ENCODE measurements around the gene ZSWIM5.
"Not testable (repeated sequence)": the region's sequence is repeated elsewhere in the genome, so short reads cannot be mapped to it uniquely, and the experiment has no call there.

ZSWIM5 gene

DNA sequence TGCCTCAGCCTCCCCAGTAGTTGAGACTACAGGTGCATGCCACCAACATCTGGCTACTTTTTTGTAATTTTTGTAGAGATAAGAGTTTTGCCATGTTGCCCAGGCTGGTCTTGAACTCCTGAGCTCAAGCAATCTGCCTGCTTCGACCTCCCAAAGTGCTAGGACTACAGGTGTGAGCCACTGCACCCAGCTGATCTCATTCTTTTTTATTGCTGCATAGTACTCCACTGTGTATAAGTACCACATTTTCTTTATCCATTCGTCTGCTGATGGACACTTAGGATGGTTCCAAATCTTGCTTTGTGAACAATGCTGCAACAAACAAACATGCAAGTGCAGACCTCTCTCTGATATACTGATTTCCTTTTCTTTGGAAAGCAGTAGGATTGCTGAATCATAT lies 134.8 kb downstream of the ZSWIM5 start:
- no peaks in the 10 kb centered on the region for H3K36me3 Mint-ChIP-seq (ENCODE audit: low read depth)
- no peaks in the 10 kb centered on the region for H3K4me1 Mint-ChIP-seq (ENCODE audit: low read depth)
- H3K27ac Mint-ChIP-seq = no peak overlapping the region
- no peaks in the 10 kb centered on the region for H3K9me3 Mint-ChIP-seq
- no peak for DNase-seq (ENCODE audit: low spot score)
- peaks cover 22% of the 10 kb centered on the region for H3K27me3 Mint-ChIP-seq (ENCODE audit: low read depth)
- H3K4me3 Mint-ChIP-seq = no peak overlapping the region

DNA sequence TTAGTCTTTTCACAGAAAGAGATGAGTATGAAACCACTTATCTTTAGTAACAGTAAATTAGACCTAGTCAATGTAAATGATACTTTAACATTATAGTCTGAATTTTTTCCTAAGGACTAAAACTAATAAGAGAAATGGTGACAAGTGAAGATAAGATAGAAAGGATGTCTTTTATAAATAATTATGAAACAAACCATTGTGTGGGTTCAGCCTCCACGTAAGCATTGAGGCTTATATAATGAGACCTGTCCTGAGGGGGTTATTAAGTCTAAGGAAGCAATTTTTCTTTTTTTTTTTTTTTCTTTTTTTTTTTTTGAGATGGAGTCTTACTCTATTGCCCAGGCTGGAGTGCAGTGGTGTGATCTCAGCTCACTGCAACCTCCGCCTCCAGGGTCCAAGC lies 138.6 kb downstream of the ZSWIM5 start:
- no peaks in the 10 kb centered on the region for H3K4me1 Mint-ChIP-seq (ENCODE audit: low read depth)
- H3K36me3 Mint-ChIP-seq (ENCODE audit: low read depth) = no peaks in the 10 kb centered on the region
- H3K27ac Mint-ChIP-seq = no peak overlapping the region
- no peak for DNase-seq (ENCODE audit: low spot score)
- H3K9me3 Mint-ChIP-seq = no peaks in the 10 kb centered on the region
- H3K27me3 Mint-ChIP-seq (ENCODE audit: low read depth) = peaks cover 7% of the 10 kb centered on the region
- H3K4me3 Mint-ChIP-seq = no peak overlapping the region

DNA sequence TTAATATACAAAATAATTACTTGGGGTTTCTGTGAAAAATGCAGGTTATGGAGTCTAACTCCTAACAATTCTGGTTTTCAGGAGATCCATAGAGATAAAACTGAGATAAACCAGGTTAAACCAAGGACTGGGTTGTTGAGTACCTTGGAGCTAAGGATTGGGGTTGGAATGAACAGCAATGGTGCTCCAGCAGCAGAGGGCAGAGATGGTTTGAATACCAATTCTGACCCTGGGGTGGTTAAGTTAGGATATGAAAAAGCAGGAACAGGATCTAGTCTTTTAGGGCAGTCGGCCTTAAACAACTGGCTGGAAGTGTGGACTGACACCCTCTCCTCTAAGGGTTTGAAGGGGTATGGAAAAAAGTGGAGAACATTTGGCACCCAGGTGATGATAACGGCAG lies 141.3 kb downstream of the ZSWIM5 start:
- Mint-ChIP-seq H3K27ac (no peak overlapping the region), H3K4me3 (no peak overlapping the region), H3K4me1 (ENCODE audit: low read depth) (no peaks in the 10 kb centered on the region), H3K27me3 (ENCODE audit: low read depth) (peaks cover 5% of the 10 kb centered on the region), H3K36me3 (ENCODE audit: low read depth) (no peaks in the 10 kb centered on the region), H3K9me3 (no peaks in the 10 kb centered on the region)
- DNase-seq (ENCODE audit: low spot score) = no peak

DNA sequence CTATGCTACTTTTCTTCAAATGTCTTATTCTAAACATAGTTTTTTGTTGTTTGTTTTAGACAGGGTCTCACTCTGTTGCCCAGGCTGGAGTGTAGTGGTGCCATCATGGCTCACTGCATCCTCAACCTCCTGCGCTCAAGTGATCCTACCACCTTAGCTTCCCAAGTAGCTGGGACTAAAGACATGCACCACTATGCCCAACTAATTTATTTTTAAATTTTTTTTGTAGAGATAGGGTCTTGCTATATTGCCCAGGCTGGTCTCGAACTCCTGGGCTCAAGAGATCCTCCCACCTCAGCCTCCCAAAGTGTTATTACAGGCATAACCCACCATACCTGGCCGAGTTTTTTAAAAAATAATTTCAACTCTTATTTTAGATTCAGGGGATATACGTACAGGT lies 143.9 kb downstream of the ZSWIM5 start:
- DNase-seq (ENCODE audit: low spot score); H3K4me1 Mint-ChIP-seq (ENCODE audit: low read depth); H3K27ac Mint-ChIP-seq; H3K36me3 Mint-ChIP-seq (ENCODE audit: low read depth); H3K9me3 Mint-ChIP-seq; H3K4me3 Mint-ChIP-seq: not testable (repeated sequence)
- H3K27me3 Mint-ChIP-seq (ENCODE audit: low read depth) = peaks cover 13% of the 10 kb centered on the region

DNA sequence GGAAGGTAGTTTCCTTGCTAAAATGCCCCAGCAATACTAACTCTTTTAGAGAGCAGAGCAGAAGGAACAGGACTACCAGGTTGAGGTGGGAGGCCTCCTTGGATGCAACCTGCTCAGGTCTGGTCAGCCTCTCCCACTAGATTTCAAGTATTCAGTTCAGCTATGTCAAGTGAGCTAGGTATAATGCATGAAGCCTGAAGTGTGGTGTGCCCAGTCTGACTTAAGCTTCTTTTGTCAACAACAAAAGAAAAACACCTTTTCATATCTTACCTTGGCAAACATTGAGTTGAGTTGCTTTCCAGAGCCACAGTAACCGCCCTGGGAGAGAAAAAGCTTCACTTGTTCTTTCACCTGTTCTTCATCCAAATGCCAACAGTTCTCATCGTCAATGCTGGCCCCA lies 146.6 kb downstream of the ZSWIM5 start:
- H3K9me3 Mint-ChIP-seq = no peaks in the 10 kb centered on the region
- H3K27me3 Mint-ChIP-seq (ENCODE audit: low read depth) = peaks cover 17% of the 10 kb centered on the region
- H3K4me1 Mint-ChIP-seq (ENCODE audit: low read depth) = no peaks in the 10 kb centered on the region
- no peak overlapping the region for H3K4me3 Mint-ChIP-seq
- H3K36me3 Mint-ChIP-seq (ENCODE audit: low read depth) = no peaks in the 10 kb centered on the region
- DNase-seq (ENCODE audit: low spot score) = no peak
- no peak overlapping the region for H3K27ac Mint-ChIP-seq

DNA sequence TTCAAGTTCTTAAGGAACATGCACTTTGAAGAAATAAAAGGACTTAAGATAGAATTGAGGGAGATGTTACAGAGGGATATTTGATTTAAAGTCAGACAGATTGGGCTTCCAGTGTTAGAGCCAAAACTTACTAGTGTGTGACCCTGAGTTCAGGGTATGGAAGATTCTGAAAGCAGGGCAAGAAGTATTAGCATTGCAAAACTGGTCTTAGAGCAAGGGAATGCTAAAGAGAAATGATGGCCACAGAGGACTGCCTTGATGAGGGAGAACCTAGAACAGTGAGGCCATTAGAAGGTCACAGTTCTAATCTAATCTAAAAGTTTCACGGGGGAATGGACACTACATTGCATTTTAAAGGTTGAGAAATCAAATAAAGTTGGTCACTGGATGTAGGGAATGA lies 148.9 kb downstream of the ZSWIM5 start:
- Mint-ChIP-seq H3K27me3 (ENCODE audit: low read depth) (peaks cover 15% of the 10 kb centered on the region), H3K9me3 (no peaks in the 10 kb centered on the region), H3K4me3 (no peak overlapping the region), H3K36me3 (ENCODE audit: low read depth) (no peaks in the 10 kb centered on the region), H3K27ac (no peak overlapping the region), H3K4me1 (ENCODE audit: low read depth) (no peaks in the 10 kb centered on the region)
- DNase-seq (ENCODE audit: low spot score) = no peak

DNA sequence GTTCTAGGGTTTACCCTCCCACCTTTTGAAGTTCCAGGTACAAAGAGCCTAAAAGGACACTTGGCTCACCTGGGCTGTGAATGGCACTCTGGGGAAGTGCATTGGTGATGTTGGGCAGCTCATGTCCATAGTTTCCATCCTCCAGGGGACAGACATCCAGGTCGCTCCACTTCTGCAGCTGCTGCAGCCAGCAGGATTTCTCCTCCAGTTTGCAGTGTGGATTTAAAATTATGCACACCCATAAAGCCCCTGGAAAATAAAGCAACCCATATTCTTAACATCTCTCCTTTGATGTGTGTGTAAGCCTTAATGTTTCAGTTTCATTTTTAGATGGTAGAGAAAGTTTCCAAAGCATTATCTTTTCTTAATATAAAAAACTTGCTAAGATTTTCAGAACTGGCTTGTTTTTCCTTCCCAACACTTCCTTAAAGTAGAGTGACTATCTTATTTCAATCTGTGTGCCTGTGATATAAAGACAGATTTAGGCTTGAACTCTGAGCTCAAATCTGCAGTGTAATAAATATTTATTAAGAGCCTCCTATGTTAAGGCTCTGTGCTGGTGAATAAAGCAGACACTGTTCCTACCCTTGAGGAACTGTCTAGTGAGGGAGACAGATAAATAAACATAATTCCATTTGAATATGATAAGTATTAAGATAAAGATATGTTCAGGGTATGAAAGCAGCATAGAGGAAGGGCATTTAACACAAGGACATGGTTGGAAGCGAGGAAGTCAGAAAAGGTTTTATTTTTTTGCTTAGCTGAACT lies 155.2 kb downstream of the ZSWIM5 start:
- peak overlapping the region; percentile 14 for H3K27ac Mint-ChIP-seq
- H3K4me1 Mint-ChIP-seq (ENCODE audit: low read depth) = peaks cover 12% of the 10 kb centered on the region
- peak overlapping the region; percentile 56 for H3K4me3 Mint-ChIP-seq
- peaks cover 12% of the 10 kb centered on the region for H3K27me3 Mint-ChIP-seq (ENCODE audit: low read depth)
- H3K36me3 Mint-ChIP-seq (ENCODE audit: low read depth) = no peaks in the 10 kb centered on the region
- H3K9me3 Mint-ChIP-seq = no peaks in the 10 kb centered on the region
- DNase-seq (ENCODE audit: low spot score) = no peak

DNA sequence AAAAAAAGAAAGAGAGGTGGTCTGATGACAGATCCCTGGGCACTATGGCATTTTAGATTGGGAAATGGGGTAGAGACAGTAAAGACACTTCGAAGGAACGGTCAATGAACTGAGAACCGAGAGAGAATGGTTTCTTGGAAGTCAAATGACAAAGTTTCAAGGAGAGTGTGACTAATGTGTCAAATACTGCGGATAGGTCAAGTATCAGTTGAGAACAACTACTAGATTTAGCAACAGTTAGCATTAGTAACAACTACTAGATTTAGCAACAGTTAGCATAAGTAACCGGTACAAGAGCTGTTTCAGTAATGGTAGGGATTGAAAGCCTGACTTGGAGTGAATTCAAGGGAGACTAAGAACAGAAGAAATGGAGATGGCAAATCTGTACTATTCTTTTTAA lies 159.4 kb downstream of the ZSWIM5 start:
- Mint-ChIP-seq H3K27ac (no peak overlapping the region), H3K27me3 (ENCODE audit: low read depth) (peaks cover 5% of the 10 kb centered on the region), H3K9me3 (no peaks in the 10 kb centered on the region), H3K36me3 (ENCODE audit: low read depth) (no peaks in the 10 kb centered on the region), H3K4me3 (no peak overlapping the region), H3K4me1 (ENCODE audit: low read depth) (peaks cover 12% of the 10 kb centered on the region)
- no peak for DNase-seq (ENCODE audit: low spot score)

DNA sequence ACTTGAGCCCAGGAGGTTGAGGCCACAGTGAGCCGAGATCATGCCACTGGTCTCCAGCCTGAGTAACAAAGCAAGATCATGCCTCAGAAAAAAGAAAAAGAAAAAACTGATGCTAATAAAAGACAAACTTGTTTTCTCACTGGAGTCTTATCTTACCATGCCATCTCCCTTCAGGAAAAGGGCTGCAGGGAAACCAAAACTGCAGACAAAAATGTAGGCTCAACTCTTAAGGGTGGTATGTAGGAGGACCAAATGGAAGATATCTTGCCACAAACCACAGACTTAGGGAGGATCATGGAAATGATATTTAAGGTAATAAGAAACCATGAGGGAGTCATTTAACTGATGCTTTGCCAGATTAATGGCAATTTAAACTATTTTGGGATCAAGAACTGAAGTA lies 161.5 kb downstream of the ZSWIM5 start:
- Mint-ChIP-seq H3K27me3 (ENCODE audit: low read depth) (peaks cover 5% of the 10 kb centered on the region), H3K4me3 (no peak overlapping the region), H3K36me3 (ENCODE audit: low read depth) (no peaks in the 10 kb centered on the region), H3K9me3 (no peaks in the 10 kb centered on the region), H3K4me1 (ENCODE audit: low read depth) (no peaks in the 10 kb centered on the region), H3K27ac (no peak overlapping the region)
- DNase-seq (ENCODE audit: low spot score) = no peak

DNA sequence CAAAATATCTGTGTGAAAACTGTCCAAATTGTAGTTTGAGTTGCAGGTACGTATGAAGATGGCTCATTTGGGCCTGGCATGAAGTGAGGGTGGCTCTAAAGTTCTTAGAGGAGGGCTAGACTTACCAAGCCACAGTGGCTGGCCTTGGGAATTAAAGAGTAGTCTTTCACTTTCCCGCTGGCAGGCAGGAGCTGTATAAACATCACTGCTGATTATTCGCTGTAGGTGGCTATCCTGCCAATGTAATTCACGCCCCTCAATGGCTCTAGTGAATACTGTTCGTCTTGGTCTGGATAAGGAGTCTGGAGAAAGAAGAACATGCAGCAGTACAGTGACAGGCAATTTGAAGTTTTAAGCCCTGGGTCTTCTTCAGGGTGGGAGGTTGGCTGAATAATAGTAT lies 163.3 kb downstream of the ZSWIM5 start:
- no peak overlapping the region for H3K27ac Mint-ChIP-seq
- peaks cover 3% of the 10 kb centered on the region for H3K27me3 Mint-ChIP-seq (ENCODE audit: low read depth)
- H3K36me3 Mint-ChIP-seq (ENCODE audit: low read depth) = no peaks in the 10 kb centered on the region
- no peaks in the 10 kb centered on the region for H3K9me3 Mint-ChIP-seq
- H3K4me1 Mint-ChIP-seq (ENCODE audit: low read depth) = no peaks in the 10 kb centered on the region
- DNase-seq (ENCODE audit: low spot score) = no peak
- H3K4me3 Mint-ChIP-seq = no peak overlapping the region

DNA sequence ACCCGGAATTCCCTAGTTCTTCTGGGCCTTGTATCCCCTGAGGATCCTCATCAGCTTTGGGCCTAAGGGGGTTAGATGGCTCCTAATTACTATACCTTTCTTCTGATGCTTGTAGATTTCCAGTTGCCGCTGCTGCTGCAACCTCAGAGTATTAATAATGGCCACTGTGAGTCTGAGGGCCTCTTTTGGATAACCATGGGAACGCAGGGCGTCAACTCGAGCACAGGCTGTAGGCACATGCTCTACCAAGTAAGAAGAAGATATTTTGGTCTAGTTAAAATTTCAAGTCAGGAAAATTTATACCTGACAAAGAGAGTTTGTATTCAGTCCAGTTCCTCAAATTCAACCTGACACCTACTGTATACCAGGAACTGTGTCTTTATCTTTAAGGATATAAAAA lies 166.1 kb downstream of the ZSWIM5 start:
- Mint-ChIP-seq H3K9me3 (no peaks in the 10 kb centered on the region), H3K4me1 (ENCODE audit: low read depth) (peaks cover 5% of the 10 kb centered on the region), H3K27me3 (ENCODE audit: low read depth) (peaks cover 4% of the 10 kb centered on the region), H3K36me3 (ENCODE audit: low read depth) (no peaks in the 10 kb centered on the region), H3K27ac (no peak overlapping the region), H3K4me3 (no peak overlapping the region)
- DNase-seq (ENCODE audit: low spot score) = no peak

DNA sequence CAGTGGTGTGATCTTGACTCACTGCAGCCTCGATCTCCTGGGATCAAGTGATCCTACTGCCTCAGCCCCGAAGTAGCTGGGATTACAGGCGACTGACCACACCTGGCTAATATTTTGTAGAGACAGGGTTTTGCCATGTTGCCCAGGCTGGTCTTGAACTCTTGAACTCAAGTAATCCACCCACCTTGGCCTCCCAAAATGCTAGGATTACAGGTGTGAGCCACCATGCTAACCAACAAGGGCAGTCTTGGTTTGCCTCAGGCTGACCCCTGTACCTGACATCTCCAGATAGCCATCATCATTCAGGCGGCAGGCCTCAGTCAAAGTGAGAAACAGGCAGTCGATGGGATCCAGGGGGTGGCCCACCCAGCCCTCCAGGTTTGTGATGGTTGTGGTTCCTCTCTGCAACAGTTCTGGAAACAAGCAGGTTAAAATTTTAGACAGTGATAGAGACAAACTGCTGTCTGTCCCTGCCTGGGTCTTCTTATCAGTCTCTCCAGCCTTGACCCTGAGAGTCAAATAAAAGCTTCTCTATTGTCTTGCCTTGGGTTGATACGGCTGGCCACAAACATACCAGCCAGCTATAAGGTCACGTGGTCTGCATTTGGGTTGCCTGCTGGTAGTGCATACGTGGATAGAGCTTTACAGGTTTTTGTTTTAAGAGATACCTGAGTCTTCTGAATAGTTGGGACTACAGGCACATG lies 167.6 kb downstream of the ZSWIM5 start:
- Mint-ChIP-seq H3K27me3 (ENCODE audit: low read depth) (peaks cover 4% of the 10 kb centered on the region), H3K9me3 (no peaks in the 10 kb centered on the region), H3K4me3 (no peak overlapping the region), H3K36me3 (ENCODE audit: low read depth) (no peaks in the 10 kb centered on the region), H3K4me1 (ENCODE audit: low read depth) (peaks cover 5% of the 10 kb centered on the region), H3K27ac (no peak overlapping the region)
- no peak for DNase-seq (ENCODE audit: low spot score)

DNA sequence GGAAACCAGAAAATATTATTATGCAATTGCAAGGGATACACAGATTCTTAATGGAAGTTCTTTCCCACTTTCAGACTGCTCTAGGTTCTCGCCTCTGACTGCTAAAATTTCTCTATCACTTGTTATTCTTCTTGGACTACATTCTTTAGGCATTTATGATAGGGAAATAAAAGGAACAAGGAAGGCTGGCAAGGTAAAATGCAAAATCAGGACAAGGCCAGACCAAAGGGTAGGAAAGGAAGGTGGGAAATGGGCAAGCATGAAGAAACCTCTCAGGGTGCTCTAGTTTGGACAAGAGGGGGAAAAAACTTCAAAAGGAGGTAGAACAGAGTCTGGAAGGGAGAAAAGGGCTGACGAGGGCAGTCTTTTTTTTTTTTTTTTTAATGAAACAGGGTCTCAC lies 168.2 kb downstream of the ZSWIM5 start:
- H3K4me1 Mint-ChIP-seq (ENCODE audit: low read depth) = peaks cover 8% of the 10 kb centered on the region
- H3K36me3 Mint-ChIP-seq (ENCODE audit: low read depth) = no peaks in the 10 kb centered on the region
- no peak overlapping the region for H3K27ac Mint-ChIP-seq
- H3K4me3 Mint-ChIP-seq = no peak overlapping the region
- no peaks in the 10 kb centered on the region for H3K9me3 Mint-ChIP-seq
- peaks cover 4% of the 10 kb centered on the region for H3K27me3 Mint-ChIP-seq (ENCODE audit: low read depth)
- no peak for DNase-seq (ENCODE audit: low spot score)

DNA sequence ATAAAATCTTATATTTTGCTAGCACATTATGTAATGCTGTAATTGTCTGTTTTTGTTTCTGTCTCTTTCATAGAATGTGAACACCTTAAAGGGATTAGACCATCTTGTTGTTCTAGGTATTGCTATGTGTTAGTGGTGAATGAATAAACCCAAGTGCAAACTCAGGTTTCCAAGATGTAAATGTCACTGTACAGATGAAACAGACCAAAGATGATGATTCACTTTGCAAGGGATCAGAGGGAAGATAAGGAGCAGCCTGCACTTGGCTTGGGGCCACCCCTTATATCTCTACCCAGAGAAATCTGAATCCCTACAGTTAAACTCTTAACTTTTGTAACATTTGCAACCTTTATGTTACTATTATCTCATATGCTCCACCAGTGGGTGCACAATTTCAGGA lies 168.9 kb downstream of the ZSWIM5 start:
- peaks cover 7% of the 10 kb centered on the region for H3K27me3 Mint-ChIP-seq (ENCODE audit: low read depth)
- H3K27ac Mint-ChIP-seq = no peak overlapping the region
- peak; percentile 40 for DNase-seq (ENCODE audit: low spot score)
- no peaks in the 10 kb centered on the region for H3K9me3 Mint-ChIP-seq
- H3K36me3 Mint-ChIP-seq (ENCODE audit: low read depth) = no peaks in the 10 kb centered on the region
- no peak overlapping the region for H3K4me3 Mint-ChIP-seq
- H3K4me1 Mint-ChIP-seq (ENCODE audit: low read depth) = peaks cover 12% of the 10 kb centered on the region
